Endothelial cell of umbilical vein (primary cell): ENCODE measurements around the gene ALAD. TPM values are rescaled to one million over a fixed set of nuclear protein-coding genes. Genes with fewer than 3 reads are reported as not detected.

Experiments used
- BruUV-seq: library from RNA; stranded (reverse); fragments of 400-500 nt; replicated peaks from 2 replicates; lab custom pipeline; 2021; lab: Mats Ljungman, UMichigan
- CTCF ChIA-PET: fragments of 300-600, 350-600 bp; sonication (Branson Sonifier 250); formaldehyde crosslinking; loops from one replicate; lab custom pipeline; 2021; ENCODE audit warnings: antibody characterized with exemption, inconsistent platforms; lab: Charles Lee
- POLR2A ChIA-PET: fragments of 300-600, 350-600 bp; sonication (Branson Sonifier 250); formaldehyde crosslinking; loops from one replicate; lab custom pipeline; 2021; ENCODE audit warnings: antibody characterized with exemption, inconsistent platforms; lab: Charles Lee
- DNase-seq: peaks from one replicate; pipeline ENCODE4 v3.0.0-alpha.2; 2011; ENCODE audit warnings: low read depth, low spot score
- FAIRE-seq: peaks from 2 replicates; lab custom pipeline; 2011; peaks lifted over from hg19 to GRCh38; lab: Jason Lieb, UNC
- H2AFZ ChIP-seq: 2 replicates; pipeline ENCODE4 v1.6.0; 2012; ENCODE audit warnings: low read depth, low read length, control low read depth, inconsistent platforms
- H3K27ac ChIP-seq: 2 replicates; pipeline ENCODE4 v1.5.1; 2011; ENCODE audit warnings: low read depth, mild to moderate bottlenecking, control low read depth, low read length, moderate library complexity; ENCODE audit not compliant: insufficient read depth
- H3K27me3 ChIP-seq, 2 experiments: 2 replicates each; pipeline versions ENCODE4 v1.6.0 to v1.6.1; 2011; ENCODE audit warnings: low read length in 2 of 2, mixed read lengths in 1 of 2; ENCODE audit not compliant: control insufficient read depth in 2 of 2, insufficient read depth in 2 of 2
- H3K36me3 ChIP-seq, 2 experiments: 2 replicates in 1 of 2; 3 replicates in 1 of 2; pipeline ENCODE4 v1.5.1; 2011; ENCODE audit warnings: low read length in 2 of 2, mild to moderate bottlenecking in 1 of 2, moderate library complexity in 1 of 2; ENCODE audit not compliant: control insufficient read depth in 2 of 2, insufficient read depth in 2 of 2; ENCODE audit errors: extremely low read depth in 1 of 2
- H3K4me1 ChIP-seq: 3 replicates; pipeline ENCODE4 v1.5.1; 2011; ENCODE audit warnings: mild to moderate bottlenecking, low read length; ENCODE audit not compliant: control insufficient read depth, insufficient read depth; ENCODE audit errors: extremely low read depth
- H3K4me2 ChIP-seq: 2 replicates; pipeline ENCODE4 v1.6.1; 2011; ENCODE audit warnings: low read length, control low read depth, mixed read lengths; ENCODE audit not compliant: insufficient read depth
- H3K4me3 ChIP-seq, 3 experiments: fragments of 200-600 bp in 1 of 3; sonication (generic), shearing (Covaris generic) in 1 of 3; replicated peaks in 1 of 3; 2 replicates each; pipeline ENCODE4 v1.5.1; 2011 to 2016; ENCODE audit warnings: control low read depth in 3 of 3, low read length in 3 of 3, mild to moderate bottlenecking in 2 of 3, inconsistent platforms in 1 of 3, low read depth in 1 of 3, moderate library complexity in 1 of 3; ENCODE audit not compliant: insufficient read depth in 1 of 3
- H3K79me2 ChIP-seq: 2 replicates; pipeline ENCODE4 v1.6.0; 2012; ENCODE audit warnings: low read length, inconsistent platforms; ENCODE audit not compliant: control insufficient read depth, insufficient read depth
- H3K9ac ChIP-seq: replicated peaks from 2 replicates; pipeline ENCODE3; 2011; ENCODE audit warnings: low read length, control low read depth; ENCODE audit not compliant: insufficient read depth; ENCODE audit errors: extremely low read depth
- H3K9me1 ChIP-seq: replicated peaks from 3 replicates; pipeline ENCODE4 v1.6.0; 2011; ENCODE audit warnings: mild to moderate bottlenecking, low read length; ENCODE audit not compliant: control insufficient read depth, insufficient read depth; ENCODE audit errors: extremely low read depth
- H3K9me3 ChIP-seq: replicated peaks from 2 replicates; pipeline ENCODE4 v1.5.1; 2012; ENCODE audit warnings: low read length, inconsistent platforms; ENCODE audit not compliant: control insufficient read depth, insufficient read depth
- H4K20me1 ChIP-seq: replicated peaks from 2 replicates; pipeline ENCODE3; 2011; ENCODE audit warnings: mild to moderate bottlenecking, low read length; ENCODE audit not compliant: control insufficient read depth, insufficient read depth; ENCODE audit errors: extremely low read depth
- EZH2 ChIP-seq: IDR thresholded peaks from 2 replicates; pipeline ENCODE4 v1.6.1; 2012; ENCODE audit warnings: borderline replicate concordance, low read depth, mild to moderate bottlenecking, moderate library complexity, low read length, inconsistent platforms; ENCODE audit not compliant: severe bottlenecking
- FOS ChIP-seq: IDR thresholded peaks from 2 replicates; pipeline ENCODE4 v1.6.1; 2011; ENCODE audit warnings: mild to moderate bottlenecking, low read length, moderate library complexity, borderline replicate concordance; ENCODE audit not compliant: insufficient read depth
- GATA2 ChIP-seq: IDR thresholded peaks from 2 replicates; pipeline ENCODE4 v1.7.0; 2011; ENCODE audit warnings: low read depth, mild to moderate bottlenecking, moderate library complexity, mixed read lengths, low read length; ENCODE audit not compliant: insufficient read length, insufficient read depth
- JUN ChIP-seq: IDR thresholded peaks from 2 replicates; pipeline ENCODE4 v1.6.1; 2011; ENCODE audit warnings: borderline replicate concordance, low read depth; ENCODE audit not compliant: insufficient read length, insufficient read depth
- MAX ChIP-seq: IDR thresholded peaks from 2 replicates; pipeline ENCODE4 v1.6.1; 2011; ENCODE audit not compliant: insufficient read depth, insufficient read length
- MYC ChIP-seq: IDR thresholded peaks from one replicate; pipeline ENCODE4 v1.6.1; 2011; ENCODE audit warnings: mild to moderate bottlenecking, low read depth, low read length
- POLR2A ChIP-seq: IDR thresholded peaks from 2 replicates; pipeline ENCODE4 v1.6.1; 2012; ENCODE audit warnings: low read depth, mild to moderate bottlenecking, control low read depth, low read length
- POLR2AphosphoS5 ChIP-seq: IDR thresholded peaks from 2 replicates; pipeline ENCODE4 v1.6.1; 2012; ENCODE audit warnings: low read depth, mild to moderate bottlenecking, control low read depth, low read length, moderate library complexity; ENCODE audit not compliant: insufficient read depth
- dilution Hi-C: fragments of 300-500 bp; cut with MboI; formaldehyde crosslinking; loops from one replicate; pipeline ENCODE4 v1.15.0; 2019; ENCODE audit warnings: low sequenced_read_pairs; ENCODE audit not compliant: extremely low pct_ligation_motif_present
- intact Hi-C: fragments of 100-400 bp; cut with micrococcal nuclease; formaldehyde crosslinking; loops from one replicate; pipeline ENCODE4 v1.10.0; 2022
- polyA plus RNA-seq, 4 experiments: library from polyadenylated mRNA; depleted of rRNA in 3 of 4; stranded (reverse) in 3 of 4; unstranded in 1 of 4; fragments of >200 nt; gene quantifications; 2 replicates each; pipeline versions ENCODE4 v1.2.1 to v1.2.3, GENCODE V29; 2011 to 2012; ENCODE audit warnings: missing spikeins in 1 of 4
- total RNA-seq: library from RNA; stranded (reverse); gene quantifications from 2 replicates; pipeline ENCODE4 v1.2.3, GENCODE V29; 2021
- TF ChIP-seq, protein P1 (sequence below), 2 donors: IDR thresholded peaks; 1 replicate in 1 of 2; 2 replicates in 1 of 2; pipeline ENCODE4 v1.5.1; 2011; ENCODE audit warnings: low read length in 2 of 2, mild to moderate bottlenecking in 2 of 2, moderate library complexity in 2 of 2, control low read depth in 1 of 2, inconsistent platforms in 1 of 2, low read depth in 1 of 2; ENCODE audit not compliant: insufficient read depth in 1 of 2; ENCODE audit errors: extremely low read depth in 1 of 2

The ALAD gene
- total and polyA plus RNA-seq, 2 donors (not counting 3 experiments of a cell fraction or from before 2014, with no cell fraction given): 12.8 to 29.5 TPM

- ChIA-PET POLR2A (no interaction called here), CTCF (interaction anchor here (0.8 to 1.4 kb wide), 9 partner anchors 9 to 259 kb away, joined by 3 to 4 read pairs (median 3); partner anchors contain the start of genes C9orf43, POLE3 and WDR31)
- Histone ChIP-seq H3K4me3 (no peak overlapping the region), H3K27me3 (no peaks in the 10 kb centered on the region), H3K79me2 (no peaks in the 10 kb centered on the region), H3K27ac (no peak overlapping the region), H3K9me3 (no peaks in the 10 kb centered on the region), H3K4me2 (no peak overlapping the region), H3K4me1 (peaks cover 24% of the 10 kb centered on the region), H3K9me1 (no peaks in the 10 kb centered on the region), H2AFZ (no peak overlapping the region), H3K9ac (no peak overlapping the region), H4K20me1 (no peaks in the 10 kb centered on the region), H3K36me3 (no peaks in the 10 kb centered on the region)
- DNase-seq: no peak
- no peak for FAIRE-seq
- TF ChIP-seq FOS (no peak), POLR2AphosphoS5 (no peak), POLR2A (no peak), MAX (no peak), JUN (no peak), MYC (no peak), EZH2 (no peak), GATA2 (no peak)
- TF ChIP-seq, protein P1, sequence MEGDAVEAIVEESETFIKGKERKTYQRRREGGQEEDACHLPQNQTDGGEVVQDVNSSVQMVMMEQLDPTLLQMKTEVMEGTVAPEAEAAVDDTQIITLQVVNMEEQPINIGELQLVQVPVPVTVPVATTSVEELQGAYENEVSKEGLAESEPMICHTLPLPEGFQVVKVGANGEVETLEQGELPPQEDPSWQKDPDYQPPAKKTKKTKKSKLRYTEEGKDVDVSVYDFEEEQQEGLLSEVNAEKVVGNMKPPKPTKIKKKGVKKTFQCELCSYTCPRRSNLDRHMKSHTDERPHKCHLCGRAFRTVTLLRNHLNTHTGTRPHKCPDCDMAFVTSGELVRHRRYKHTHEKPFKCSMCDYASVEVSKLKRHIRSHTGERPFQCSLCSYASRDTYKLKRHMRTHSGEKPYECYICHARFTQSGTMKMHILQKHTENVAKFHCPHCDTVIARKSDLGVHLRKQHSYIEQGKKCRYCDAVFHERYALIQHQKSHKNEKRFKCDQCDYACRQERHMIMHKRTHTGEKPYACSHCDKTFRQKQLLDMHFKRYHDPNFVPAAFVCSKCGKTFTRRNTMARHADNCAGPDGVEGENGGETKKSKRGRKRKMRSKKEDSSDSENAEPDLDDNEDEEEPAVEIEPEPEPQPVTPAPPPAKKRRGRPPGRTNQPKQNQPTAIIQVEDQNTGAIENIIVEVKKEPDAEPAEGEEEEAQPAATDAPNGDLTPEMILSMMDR (IDR thresholded peaks at IDR 0.05; ENCODE audit: extremely low read depth in 1 of 2, insufficient read depth in 1 of 2, low read depth in 1 of 2, low read length in 2 of 2): no peak
- intact Hi-C loops: no loop called here
- no TSS peak for BruUV-seq
- dilution Hi-C loops: no loop called here
These were observed 2.3 kb downstream of the ALAD start for GRCh38 chr9:113398796-113399195.
